ENCODE results near the gene RBM20.
"Not testable (repeated sequence)": the region's sequence is repeated elsewhere in the genome, so short reads cannot be mapped to it uniquely, and the experiment has no call there.

RBM20 gene

DNA sequence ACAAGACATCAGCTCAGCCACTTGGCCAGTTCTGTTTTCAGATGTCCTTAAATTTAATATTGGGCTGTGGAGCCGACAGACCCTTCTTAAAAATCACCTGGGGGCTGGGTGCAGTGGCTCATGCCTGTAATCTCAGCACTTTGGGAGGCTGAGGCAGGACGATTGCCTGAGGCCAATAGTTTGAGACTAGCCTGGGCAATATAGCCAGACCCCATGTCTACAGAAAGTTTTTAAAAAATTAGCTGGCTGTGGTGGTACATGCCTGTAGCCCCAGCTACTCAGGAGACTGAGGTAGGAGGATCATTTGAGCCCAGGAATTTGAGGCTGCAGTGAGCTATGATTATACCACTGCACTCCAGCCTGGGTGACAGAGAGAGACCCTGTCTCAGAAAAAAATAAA, 22.1 kb downstream of the RBM20 start:
- H3K4me1 Mint-ChIP-seq; ATAC-seq (ENCODE audit: low read depth); DNase-seq (ENCODE audit: low spot score in 2 of 2); H3K36me3 Mint-ChIP-seq; H3K9me3 Mint-ChIP-seq; H3K4me3 Mint-ChIP-seq; H3K27ac Mint-ChIP-seq: not testable (repeated sequence)
- H3K27me3 Mint-ChIP-seq: peaks cover 14% of the 10 kb centered on the region

DNA sequence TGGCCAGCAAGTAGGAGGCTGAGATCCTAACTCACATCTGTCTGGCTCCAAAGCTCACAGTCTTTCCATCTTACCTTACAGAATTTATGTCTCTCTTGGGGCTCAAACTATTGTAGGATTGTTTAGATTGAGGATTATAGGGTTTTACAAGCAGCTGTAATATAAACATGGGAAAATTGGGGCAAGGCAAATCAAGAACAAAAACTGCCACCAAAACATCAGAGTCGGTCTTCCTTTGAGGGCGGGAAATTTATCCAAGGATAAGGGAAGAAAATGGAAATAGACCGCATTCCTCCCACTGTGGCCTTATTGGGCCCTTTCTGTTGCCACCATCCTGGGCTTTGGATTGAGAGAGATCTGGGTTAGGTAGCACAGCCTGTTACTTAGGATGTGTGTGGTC, 22.5 kb downstream of the RBM20 start:
- no peak overlapping the region for H3K4me3 Mint-ChIP-seq
- no peak overlapping the region for H3K27ac Mint-ChIP-seq
- H3K4me1 Mint-ChIP-seq: peaks cover 2% of the 10 kb centered on the region
- no peaks in the 10 kb centered on the region for H3K9me3 Mint-ChIP-seq
- DNase-seq (ENCODE audit: low spot score in 2 of 2) (no peak), ATAC-seq (ENCODE audit: low read depth) (no peak)
- peaks cover 11% of the 10 kb centered on the region for H3K27me3 Mint-ChIP-seq
- H3K36me3 Mint-ChIP-seq: no peaks in the 10 kb centered on the region

DNA sequence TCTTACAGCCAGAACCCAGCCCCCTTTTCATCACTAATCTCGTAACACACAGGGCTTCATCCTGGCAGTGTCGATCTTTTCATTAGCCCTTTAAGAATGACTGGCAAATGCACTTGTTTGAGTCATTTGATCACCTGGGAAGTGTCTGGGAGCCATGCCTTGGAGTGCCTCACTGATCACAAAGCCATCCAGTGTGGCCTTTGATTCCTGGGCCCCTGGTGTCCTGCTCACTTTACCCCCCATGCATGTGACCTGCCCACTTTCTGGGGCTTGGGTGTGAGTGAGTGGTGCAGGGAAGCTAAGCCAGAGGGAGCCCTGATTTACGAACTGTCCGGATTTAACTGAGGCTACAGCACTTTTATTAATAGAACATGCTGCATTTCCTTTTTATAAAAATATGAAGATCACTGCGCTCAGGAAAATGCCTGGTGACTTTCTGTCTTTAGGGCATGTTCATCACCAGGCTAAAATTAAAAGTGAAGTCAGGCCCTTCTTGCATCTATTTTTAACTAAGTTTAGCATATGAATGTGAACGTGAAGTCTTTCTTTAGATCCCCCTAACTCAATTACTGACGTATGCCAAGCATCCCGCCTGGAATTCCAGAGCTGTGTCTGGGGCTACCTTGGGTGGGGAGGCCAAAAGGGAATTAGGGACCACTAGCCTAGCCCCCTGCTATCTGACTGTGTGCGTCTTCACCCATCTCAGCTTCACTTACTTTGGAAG, 23.6 kb downstream of the RBM20 start:
- no peaks in the 10 kb centered on the region for H3K9me3 Mint-ChIP-seq
- peaks cover 8% of the 10 kb centered on the region for H3K27me3 Mint-ChIP-seq
- DNase-seq (ENCODE audit: low spot score in 2 of 2) (no peak), ATAC-seq (ENCODE audit: low read depth) (no peak)
- H3K36me3 Mint-ChIP-seq: no peaks in the 10 kb centered on the region
- H3K4me1 Mint-ChIP-seq: peaks cover 4% of the 10 kb centered on the region
- H3K4me3 Mint-ChIP-seq: no peak overlapping the region
- H3K27ac Mint-ChIP-seq: no peak overlapping the region

DNA sequence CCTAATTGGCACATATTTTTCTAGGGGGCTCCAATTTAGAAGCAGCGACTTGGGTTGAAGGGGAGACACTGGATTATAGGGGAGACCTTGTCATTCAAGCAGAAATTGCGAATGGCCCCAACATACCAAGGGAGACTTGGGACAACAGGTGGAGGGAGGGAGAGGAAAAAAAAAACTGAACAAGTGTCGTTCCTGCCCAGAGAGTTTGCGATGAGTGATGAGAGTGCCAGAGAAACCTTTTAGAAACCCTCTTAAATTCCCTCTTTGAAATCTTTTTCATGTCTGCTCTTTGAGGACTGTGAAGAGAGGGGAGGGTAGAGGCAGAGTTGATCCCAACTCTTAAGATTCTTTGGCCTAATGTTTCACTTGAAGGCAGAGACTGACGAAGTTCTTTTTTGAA, 24.3 kb downstream of the RBM20 start:
- Mint-ChIP-seq H3K9me3 (no peaks in the 10 kb centered on the region), H3K27ac (no peak overlapping the region), H3K36me3 (no peaks in the 10 kb centered on the region), H3K4me3 (no peak overlapping the region), H3K27me3 (peaks cover 7% of the 10 kb centered on the region), H3K4me1 (peaks cover 4% of the 10 kb centered on the region)
- DNase-seq (ENCODE audit: low spot score in 2 of 2): no peak
- no peak for ATAC-seq (ENCODE audit: low read depth)

DNA sequence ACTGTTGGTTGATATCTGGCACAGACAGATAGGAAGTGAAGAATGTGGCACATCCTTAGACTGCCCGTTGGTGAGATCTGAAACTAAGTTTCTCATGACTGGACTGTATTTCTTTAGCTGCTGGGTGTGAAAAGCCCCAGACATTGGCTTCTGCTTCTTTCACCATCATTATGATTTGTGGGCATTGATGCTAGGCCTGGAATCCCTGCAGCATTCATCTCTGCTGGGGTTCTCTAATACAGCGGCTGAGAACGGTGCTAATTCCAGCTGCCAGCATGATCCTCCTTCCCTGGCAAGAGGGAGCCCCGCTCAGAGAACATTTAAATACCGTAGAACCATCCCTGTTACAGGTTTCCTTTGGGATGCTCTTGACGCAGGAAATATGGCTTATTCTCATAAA, 26.2 kb downstream of the RBM20 start:
- DNase-seq (ENCODE audit: low spot score in 2 of 2): no peak
- Mint-ChIP-seq H3K4me3 (no peak overlapping the region), H3K36me3 (no peaks in the 10 kb centered on the region), H3K9me3 (no peaks in the 10 kb centered on the region), H3K4me1 (peaks cover 4% of the 10 kb centered on the region), H3K27me3 (peaks cover 7% of the 10 kb centered on the region), H3K27ac (no peak overlapping the region)
- no peak for ATAC-seq (ENCODE audit: low read depth)

DNA sequence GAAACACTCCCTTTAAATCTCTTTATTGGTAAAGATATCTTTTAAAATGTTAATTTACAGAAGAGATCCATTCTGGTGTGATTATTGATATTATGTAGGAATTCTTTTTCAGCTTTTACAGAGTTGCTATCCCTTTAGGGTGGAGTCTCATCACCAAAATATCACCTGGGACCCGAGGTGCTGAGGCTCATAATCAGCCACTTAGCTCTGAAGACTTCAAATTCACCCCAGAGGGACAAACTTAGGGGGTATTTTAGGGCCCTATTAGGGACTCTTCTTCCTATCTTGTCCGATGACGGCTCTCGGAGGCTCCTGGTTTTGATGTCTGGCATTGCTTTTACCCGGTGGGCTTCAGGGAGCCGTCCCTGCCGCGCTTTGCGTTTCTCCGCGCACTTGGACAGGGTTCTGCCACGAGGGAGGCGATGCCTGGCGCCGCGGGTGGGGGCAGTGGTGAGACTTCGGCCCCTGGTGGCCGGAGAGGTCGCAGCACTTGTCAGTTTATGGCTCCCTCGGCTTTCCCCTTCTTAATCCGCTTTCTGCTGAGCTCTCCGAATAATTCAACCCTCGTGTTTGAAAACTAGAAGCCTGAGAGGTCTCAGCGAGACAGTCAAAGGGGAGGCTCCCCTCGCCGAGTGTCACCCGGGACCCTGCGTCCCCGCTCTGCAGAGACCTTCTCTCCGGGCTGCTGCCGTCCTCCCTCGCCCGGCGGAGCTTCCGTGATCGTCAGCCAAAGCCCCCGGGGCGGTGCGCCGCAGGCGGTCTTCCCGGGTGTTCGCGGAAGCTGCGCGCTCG, 27.8 kb downstream of the RBM20 start:
- H3K27me3 Mint-ChIP-seq: peaks cover 7% of the 10 kb centered on the region
- no peaks in the 10 kb centered on the region for H3K36me3 Mint-ChIP-seq
- ATAC-seq (ENCODE audit: low read depth): peak; percentile 96

DNA sequence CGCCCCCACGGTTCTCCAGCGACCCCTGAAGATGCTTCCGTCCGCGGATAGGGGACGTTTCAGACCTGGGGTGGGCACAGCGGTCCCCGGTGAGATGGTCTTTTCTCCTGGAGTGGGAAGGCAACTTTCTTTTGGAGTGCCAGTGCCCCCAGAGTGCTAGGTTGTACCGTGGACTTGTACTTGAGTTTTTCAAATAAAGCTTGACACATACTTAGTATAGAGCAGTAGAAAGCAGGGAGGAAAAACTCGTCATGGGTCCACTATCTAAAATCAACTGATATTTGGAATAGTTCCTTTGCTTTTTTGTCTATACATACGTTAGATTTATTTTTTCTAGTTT, 28.4 kb downstream of the RBM20 start:
- Mint-ChIP-seq H3K4me3 (peak overlapping the region; percentile 95), H3K9me3 (no peaks in the 10 kb centered on the region), H3K4me1 (peaks cover 4% of the 10 kb centered on the region), H3K27ac (peak overlapping the region; percentile 83), H3K36me3 (no peaks in the 10 kb centered on the region), H3K27me3 (peaks cover 7% of the 10 kb centered on the region)
- ATAC-seq (ENCODE audit: low read depth) (peak; percentile 39), DNase-seq (ENCODE audit: low spot score in 2 of 2) (no peak)

More for the DNA sequence above, 27.8 kb downstream of the RBM20 start:
- H3K4me3 Mint-ChIP-seq: peak overlapping the region; percentile 95
- H3K27ac Mint-ChIP-seq: peak overlapping the region; percentile 83
- H3K4me1 Mint-ChIP-seq: peaks cover 4% of the 10 kb centered on the region
- no peaks in the 10 kb centered on the region for H3K9me3 Mint-ChIP-seq
- peak; percentile 72 to 73 for DNase-seq (ENCODE audit: low spot score in 2 of 2)

DNA sequence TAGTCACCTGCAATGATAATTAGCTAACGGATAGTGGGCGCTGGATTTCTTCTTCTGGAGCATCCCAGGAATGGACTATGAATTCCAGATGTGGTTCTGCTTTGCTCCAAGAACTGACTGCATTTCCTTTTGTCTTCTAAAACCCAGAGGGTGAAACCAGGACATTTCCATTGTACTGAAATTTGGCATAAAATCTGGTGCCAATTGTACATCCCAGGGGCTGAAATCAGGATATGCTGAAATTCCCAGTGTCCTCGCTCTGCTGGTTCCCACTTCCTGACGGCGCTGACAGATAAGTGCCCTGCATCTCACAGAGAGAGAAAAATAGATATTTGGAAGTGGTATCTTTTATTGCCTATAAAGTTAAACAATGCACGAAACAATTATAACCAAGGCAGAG, 31.9 kb downstream of the RBM20 start:
- H3K36me3 Mint-ChIP-seq: no peaks in the 10 kb centered on the region
- DNase-seq (ENCODE audit: low spot score in 2 of 2) (no peak), ATAC-seq (ENCODE audit: low read depth) (no peak)
- H3K4me1 Mint-ChIP-seq: peaks cover 7% of the 10 kb centered on the region
- no peak overlapping the region for H3K4me3 Mint-ChIP-seq
- H3K27me3 Mint-ChIP-seq: peaks cover 3% of the 10 kb centered on the region
- no peaks in the 10 kb centered on the region for H3K9me3 Mint-ChIP-seq
- H3K27ac Mint-ChIP-seq: no peak overlapping the region

DNA sequence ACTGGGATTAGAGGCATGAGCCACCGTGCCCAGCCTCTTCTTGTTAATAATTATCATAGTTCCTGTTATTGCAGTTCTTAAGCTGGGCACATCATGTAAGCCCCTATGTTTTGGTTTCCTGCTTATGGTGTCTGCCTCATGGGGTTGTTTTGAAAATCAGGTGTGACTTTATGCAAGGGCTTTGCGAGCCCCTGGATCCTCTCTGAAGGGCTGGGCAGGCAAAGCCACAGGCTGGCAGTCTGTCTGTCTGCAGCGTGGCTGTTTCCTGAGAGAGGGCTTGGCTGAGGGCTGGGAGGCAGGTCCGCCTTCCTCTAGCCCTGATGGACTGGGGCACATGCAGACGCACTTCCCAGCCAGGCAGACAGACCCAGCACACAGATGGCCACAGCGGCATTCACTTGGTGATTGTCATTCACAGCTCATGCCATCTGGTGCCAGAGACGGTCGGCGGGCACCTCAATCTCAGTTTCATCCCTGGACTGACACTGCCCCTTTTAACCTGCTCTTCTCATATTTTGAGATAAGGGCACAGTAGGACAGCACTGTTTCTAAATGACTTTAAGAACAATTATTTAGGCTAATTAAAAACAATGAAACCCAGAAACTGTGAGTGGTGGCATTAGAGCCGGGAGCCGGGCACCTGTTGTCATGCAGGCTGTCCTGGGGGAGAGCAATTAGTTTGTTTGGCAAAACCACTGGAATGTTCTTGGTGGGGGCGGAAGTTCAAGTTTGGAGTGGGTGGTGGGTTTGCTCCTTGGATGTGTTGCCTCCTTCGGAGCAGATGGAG, 35.5 kb downstream of the RBM20 start:
- DNase-seq (ENCODE audit: low spot score in 2 of 2) (no peak), ATAC-seq (ENCODE audit: low read depth) (no peak)
- Mint-ChIP-seq H3K27me3 (peaks cover 4% of the 10 kb centered on the region), H3K4me1 (peaks cover 3% of the 10 kb centered on the region), H3K27ac (no peak overlapping the region), H3K9me3 (no peaks in the 10 kb centered on the region), H3K36me3 (no peaks in the 10 kb centered on the region), H3K4me3 (no peak overlapping the region)

DNA sequence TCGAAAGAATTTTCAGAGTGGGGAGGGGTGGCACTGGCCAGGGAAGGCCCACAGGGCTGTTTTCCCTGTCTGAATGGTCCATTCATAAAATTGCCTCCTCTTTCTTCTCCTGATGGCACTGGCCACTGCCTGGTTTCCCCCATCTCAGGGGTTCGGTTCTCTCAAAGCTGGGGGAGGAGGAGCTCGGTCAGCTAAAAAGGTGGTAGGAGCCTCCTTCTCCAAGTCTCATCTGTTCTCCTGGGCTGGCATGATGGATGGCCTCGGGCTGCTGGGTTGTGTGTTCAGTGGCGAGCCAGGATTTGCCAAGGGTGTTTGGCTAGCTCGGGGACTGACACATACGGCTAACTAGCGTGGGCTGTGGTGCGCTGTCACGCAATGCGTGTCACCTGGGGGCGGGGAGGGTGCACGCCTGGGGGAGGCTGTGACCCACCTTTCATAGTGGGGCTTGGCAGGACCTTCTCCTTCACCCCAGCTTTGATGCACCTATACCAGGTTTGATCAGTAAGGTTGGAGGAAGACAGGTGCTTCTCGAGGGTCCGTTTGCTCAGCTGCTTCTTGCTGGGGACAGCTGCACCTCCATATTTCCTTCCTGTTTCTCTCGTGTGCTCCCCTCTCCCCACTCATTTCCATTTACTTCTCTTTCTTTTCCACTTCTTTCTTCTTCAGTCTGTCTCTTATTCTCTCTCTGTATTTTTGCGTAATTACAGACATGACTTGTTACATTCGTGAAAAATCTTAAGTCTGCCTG, 36.3 kb downstream of the RBM20 start:
- peaks cover 3% of the 10 kb centered on the region for H3K4me1 Mint-ChIP-seq
- H3K27ac Mint-ChIP-seq: no peak overlapping the region
- ATAC-seq (ENCODE audit: low read depth) (no peak), DNase-seq (ENCODE audit: low spot score in 2 of 2) (no peak)
- H3K27me3 Mint-ChIP-seq: peaks cover 8% of the 10 kb centered on the region
- no peaks in the 10 kb centered on the region for H3K9me3 Mint-ChIP-seq
- H3K36me3 Mint-ChIP-seq: no peaks in the 10 kb centered on the region
- no peak overlapping the region for H3K4me3 Mint-ChIP-seq

DNA sequence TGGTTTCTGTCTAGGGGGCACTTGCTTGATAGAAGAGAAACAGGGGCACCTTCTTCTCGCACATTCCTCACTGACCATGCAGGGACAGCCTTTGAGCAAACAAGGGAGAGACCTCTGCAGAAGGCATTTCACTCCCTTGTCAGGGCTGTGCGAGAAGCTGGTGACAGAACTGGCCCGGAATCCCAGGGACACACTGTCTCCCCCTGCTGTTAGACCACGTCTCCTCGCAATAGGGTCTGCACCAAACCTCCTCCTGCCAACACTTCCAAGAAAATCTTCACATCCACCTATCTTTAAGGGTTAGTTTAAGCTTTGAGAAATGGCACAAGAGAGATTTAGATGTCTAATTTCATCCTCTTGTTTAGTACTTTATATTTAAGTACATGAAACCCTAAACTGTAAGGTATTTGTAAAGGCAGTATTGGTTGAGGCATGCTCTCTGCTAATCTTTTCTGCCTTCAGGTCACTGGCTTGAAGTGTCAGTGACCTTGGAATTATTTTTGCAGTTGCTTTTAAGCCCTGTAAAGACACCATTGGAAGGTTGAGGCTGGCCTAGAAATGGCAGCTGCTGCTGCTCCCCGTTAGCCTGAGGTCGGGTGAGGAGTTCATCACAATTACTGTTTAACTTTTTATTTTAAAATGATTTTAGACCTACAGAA, 37.0 kb downstream of the RBM20 start:
- peaks cover 3% of the 10 kb centered on the region for H3K4me1 Mint-ChIP-seq
- no peak overlapping the region for H3K27ac Mint-ChIP-seq
- no peaks in the 10 kb centered on the region for H3K36me3 Mint-ChIP-seq
- DNase-seq (ENCODE audit: low spot score in 2 of 2) (no peak), ATAC-seq (ENCODE audit: low read depth) (no peak)
- H3K9me3 Mint-ChIP-seq: no peaks in the 10 kb centered on the region
- no peak overlapping the region for H3K4me3 Mint-ChIP-seq
- peaks cover 10% of the 10 kb centered on the region for H3K27me3 Mint-ChIP-seq

DNA sequence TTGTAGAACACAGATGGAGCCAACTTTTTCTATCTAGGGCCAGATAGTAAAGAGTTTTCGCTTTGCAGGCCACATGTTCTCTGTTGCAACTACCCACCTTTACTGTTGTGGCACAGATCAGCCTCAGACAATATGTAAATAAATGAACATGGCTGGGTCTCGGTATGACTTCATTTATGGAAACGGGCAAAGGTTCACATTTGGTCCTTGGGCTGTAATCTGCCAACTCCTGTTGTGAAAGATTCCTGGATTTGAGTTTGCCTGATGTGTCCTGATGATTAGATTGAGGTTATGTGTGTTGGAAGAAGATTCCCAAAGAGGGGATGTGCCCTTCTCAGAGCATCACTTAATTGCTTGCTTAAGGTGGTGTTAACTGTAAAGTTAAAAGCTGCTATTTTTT, 38.2 kb downstream of the RBM20 start:
- DNase-seq (ENCODE audit: low spot score in 2 of 2): no peak
- Mint-ChIP-seq H3K9me3 (no peaks in the 10 kb centered on the region), H3K27me3 (peaks cover 10% of the 10 kb centered on the region), H3K4me3 (no peak overlapping the region), H3K4me1 (peaks cover 3% of the 10 kb centered on the region), H3K36me3 (no peaks in the 10 kb centered on the region), H3K27ac (no peak overlapping the region)
- no peak for ATAC-seq (ENCODE audit: low read depth)

DNA sequence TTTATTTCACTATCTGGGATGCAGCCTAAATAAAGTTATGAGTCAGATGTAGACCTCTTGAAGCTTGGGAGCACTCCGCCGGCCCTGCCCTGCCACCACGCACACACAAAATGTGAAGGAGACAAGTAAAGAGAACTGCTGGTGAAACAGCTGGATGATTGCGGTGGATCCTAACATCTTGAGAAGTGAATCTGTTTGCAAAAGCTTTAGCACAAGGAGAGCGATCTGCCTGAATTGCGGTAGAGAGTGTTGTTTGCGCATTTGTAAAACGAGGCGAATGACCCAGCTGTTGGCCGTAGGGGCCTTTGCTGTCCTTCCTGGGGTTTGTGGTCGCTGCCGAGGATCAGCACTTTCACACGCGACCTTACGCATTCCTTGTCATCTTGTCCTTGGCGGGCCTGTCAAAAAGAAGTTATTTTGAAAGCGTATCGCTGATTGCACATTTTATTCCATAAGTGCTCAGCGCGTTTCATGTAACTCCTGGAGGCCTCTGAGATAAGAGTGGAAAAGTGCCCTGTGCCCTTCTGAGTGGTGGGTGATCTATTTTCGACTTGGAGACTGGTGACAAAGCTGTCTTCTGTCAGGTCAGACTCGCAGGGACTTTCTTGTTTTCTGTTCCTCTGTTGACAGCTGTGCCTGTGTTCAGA, 40.8 kb downstream of the RBM20 start:
- peaks cover 3% of the 10 kb centered on the region for H3K4me1 Mint-ChIP-seq
- H3K4me3 Mint-ChIP-seq: no peak overlapping the region
- peaks cover 10% of the 10 kb centered on the region for H3K27me3 Mint-ChIP-seq
- H3K9me3 Mint-ChIP-seq: no peaks in the 10 kb centered on the region
- no peak for DNase-seq (ENCODE audit: low spot score in 2 of 2)
- no peak for ATAC-seq (ENCODE audit: low read depth)
- H3K36me3 Mint-ChIP-seq: no peaks in the 10 kb centered on the region
- no peak overlapping the region for H3K27ac Mint-ChIP-seq
